Natural killer cell (primary cell): Measurements from ENCODE around the gene CCDC27. TPM values are rescaled to one million over a fixed set of nuclear protein-coding genes. Genes with fewer than 3 reads are reported as not detected.

Experiments
- ATAC-seq, 3 donors: fragments of 150-1000 bp in 2 of 3; fragments of 200-7000 bp in 1 of 3; cut with Tn5 transposase; 1 replicate in 1 of 3; 2 replicates in 2 of 3; pipeline ENCODE4 v1.10.0; 2021; ENCODE audit warnings: mild to moderate bottlenecking in 2 of 3, moderate library complexity in 2 of 3
- DNase-seq, 2 donors: peaks; one replicate each; pipeline versions ENCODE4 v3.0.0 to v3.0.0-alpha.2; 2013 to 2021; ENCODE audit warnings: mixed read lengths in 1 of 2
- H3K27ac ChIP-seq: one replicate; pipeline ENCODE4 v1.5.1; 2013; ENCODE audit warnings: mild to moderate bottlenecking, low read length
- H3K27me3 ChIP-seq: one replicate; pipeline ENCODE4 v1.6.1; 2013; ENCODE audit warnings: low read length; ENCODE audit not compliant: control insufficient read depth, insufficient read depth
- H3K36me3 ChIP-seq: one replicate; pipeline ENCODE4 v1.6.1; 2013; ENCODE audit warnings: low read length; ENCODE audit not compliant: control insufficient read depth, insufficient read depth
- H3K4me1 ChIP-seq: one replicate; pipeline ENCODE4 v1.6.1; 2013; ENCODE audit warnings: low read length; ENCODE audit not compliant: control insufficient read depth, insufficient read depth
- H3K4me3 ChIP-seq: one replicate; pipeline ENCODE4 v1.5.1; 2013; ENCODE audit warnings: low read length
- H3K9me3 ChIP-seq: one replicate; pipeline ENCODE4 v1.6.1; 2013; ENCODE audit warnings: low read length; ENCODE audit not compliant: control insufficient read depth, insufficient read depth
- H3K27ac Mint-ChIP-seq, 2 donors: one replicate each; pipeline ENCODE4 v1.8.0; 2022; ENCODE audit warnings: mild to moderate bottlenecking in 2 of 2, mixed read lengths in 2 of 2, moderate library complexity in 1 of 2
- H3K27me3 Mint-ChIP-seq, 2 donors: one replicate each; pipeline ENCODE4 v1.8.0; 2022; ENCODE audit warnings: low read depth in 2 of 2, mixed read lengths in 2 of 2
- H3K36me3 Mint-ChIP-seq: one replicate; pipeline ENCODE4 v1.8.0; 2022; ENCODE audit warnings: mixed read lengths
- H3K4me1 Mint-ChIP-seq, 2 donors: one replicate each; pipeline ENCODE4 v1.8.0; 2022; ENCODE audit warnings: mixed read lengths in 2 of 2
- H3K4me3 Mint-ChIP-seq: one replicate; pipeline ENCODE4 v1.8.0; 2022; ENCODE audit warnings: mild to moderate bottlenecking, moderate library complexity, mixed read lengths
- H3K9me3 Mint-ChIP-seq, 2 donors: one replicate each; pipeline ENCODE4 v1.8.0; 2022; ENCODE audit warnings: mixed read lengths in 2 of 2
- WGBS: methylation state at CpG from one replicate; pipeline ENCODE4 v1.1.7; 2013; ENCODE audit warnings: missing lambda C conversion rate; ENCODE audit not compliant: insufficient coverage; 5-methylcytosine and 5-hydroxymethylcytosine counted together
- intact Hi-C: fragments of 100-400 bp; cut with micrococcal nuclease; formaldehyde crosslinking; loops from one replicate; pipeline ENCODE4 v1.14.2; 2022
- total RNA-seq, 4 donors: library from RNA; stranded (reverse); fragments of 120-200 nt in 1 of 4; gene quantifications; one replicate each; pipeline versions ENCODE4 v1.2.3 to v1.2.4, GENCODE V29; 2013 to 2022
- TF ChIP-seq, protein P1 (sequence below): fragments of 200-600 bp; IDR thresholded peaks from one replicate; pipeline ENCODE4 v1.8.0; 2022; ENCODE audit warnings: antibody characterized with exemption

CCDC27 gene
- total RNA-seq, 3 donors from 2014 or later (not counting 1 experiment from before 2014, with no cell fraction given) = not detected

- peak overlapping the region in 1 of 2 donors; percentile 65 for H3K27ac Mint-ChIP-seq
- no peaks in the 10 kb centered on the region for H3K27me3 Mint-ChIP-seq
- Histone ChIP-seq H3K27ac (no peak overlapping the region), H3K9me3 (no peaks in the 10 kb centered on the region), H3K36me3 (no peaks in the 10 kb centered on the region), H3K4me1 (peaks cover 5% of the 10 kb centered on the region), H3K27me3 (peaks cover 2% of the 10 kb centered on the region), H3K4me3 (no peak overlapping the region)
- H3K4me1 Mint-ChIP-seq = peaks cover 5 to 10% of the 10 kb centered on the region in 2 donors
- DNase-seq (no peak), ATAC-seq (peak in 1 of 3 donors; percentile 34)
- TF ChIP-seq, protein P1, sequence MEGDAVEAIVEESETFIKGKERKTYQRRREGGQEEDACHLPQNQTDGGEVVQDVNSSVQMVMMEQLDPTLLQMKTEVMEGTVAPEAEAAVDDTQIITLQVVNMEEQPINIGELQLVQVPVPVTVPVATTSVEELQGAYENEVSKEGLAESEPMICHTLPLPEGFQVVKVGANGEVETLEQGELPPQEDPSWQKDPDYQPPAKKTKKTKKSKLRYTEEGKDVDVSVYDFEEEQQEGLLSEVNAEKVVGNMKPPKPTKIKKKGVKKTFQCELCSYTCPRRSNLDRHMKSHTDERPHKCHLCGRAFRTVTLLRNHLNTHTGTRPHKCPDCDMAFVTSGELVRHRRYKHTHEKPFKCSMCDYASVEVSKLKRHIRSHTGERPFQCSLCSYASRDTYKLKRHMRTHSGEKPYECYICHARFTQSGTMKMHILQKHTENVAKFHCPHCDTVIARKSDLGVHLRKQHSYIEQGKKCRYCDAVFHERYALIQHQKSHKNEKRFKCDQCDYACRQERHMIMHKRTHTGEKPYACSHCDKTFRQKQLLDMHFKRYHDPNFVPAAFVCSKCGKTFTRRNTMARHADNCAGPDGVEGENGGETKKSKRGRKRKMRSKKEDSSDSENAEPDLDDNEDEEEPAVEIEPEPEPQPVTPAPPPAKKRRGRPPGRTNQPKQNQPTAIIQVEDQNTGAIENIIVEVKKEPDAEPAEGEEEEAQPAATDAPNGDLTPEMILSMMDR = no peak
- intact Hi-C loops = no loop called here
- H3K36me3 Mint-ChIP-seq = no peaks in the 10 kb centered on the region
- H3K4me3 Mint-ChIP-seq = peak overlapping the region; percentile 49
- H3K9me3 Mint-ChIP-seq = no peaks in the 10 kb centered on the region
- WGBS = 31% methylated on average over 28 of the region's 28 CpGs
Observed at GRCh38 chr1:3703786-3704371, 48.4 kb upstream of the CCDC27 start.

DNA sequence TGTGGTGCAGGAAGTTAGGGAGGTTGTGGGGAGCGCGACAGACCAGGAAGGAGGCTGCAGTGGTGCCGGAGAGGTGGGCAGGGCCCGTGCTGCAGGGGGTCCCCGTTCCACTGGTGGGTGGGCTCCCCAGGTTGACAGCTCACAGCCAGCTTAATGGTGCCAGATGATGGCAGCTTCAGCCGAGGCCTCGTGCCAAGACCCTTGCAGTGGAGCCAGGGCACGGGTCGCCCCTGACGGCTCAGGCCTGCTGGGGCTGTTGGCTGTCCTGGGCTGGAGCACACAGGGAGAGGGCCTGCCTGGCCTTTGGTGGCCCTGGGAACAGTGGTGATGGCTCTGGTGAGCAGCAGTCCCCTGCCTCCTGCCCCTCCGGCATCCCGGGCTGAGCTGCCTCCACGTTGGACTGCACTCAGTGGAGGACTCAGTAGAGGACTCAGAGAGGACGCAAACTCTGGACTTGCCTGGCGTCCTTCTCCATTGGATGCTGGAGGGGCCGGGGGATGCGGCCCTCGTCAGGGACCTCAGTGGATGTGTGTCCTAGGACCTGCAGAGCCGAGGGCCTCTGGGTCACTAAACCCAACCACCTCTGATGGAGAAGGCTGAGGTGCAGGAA lies 46.8 kb upstream of the CCDC27 start:
- H3K27ac ChIP-seq = no peak overlapping the region
- Mint-ChIP-seq H3K36me3 (no peaks in the 10 kb centered on the region), H3K27ac (no peak overlapping the region), H3K9me3 (no peaks in the 10 kb centered on the region), H3K4me1 (peaks cover 5 to 10% of the 10 kb centered on the region in 2 donors), H3K27me3 (no peaks in the 10 kb centered on the region), H3K4me3 (no peak overlapping the region)
- intact Hi-C loops = no loop called here
- no peaks in the 10 kb centered on the region for H3K9me3 ChIP-seq
- TF ChIP-seq, protein P1 = no peak
- no peak overlapping the region for H3K4me3 ChIP-seq
- H3K4me1 ChIP-seq = peaks cover 5% of the 10 kb centered on the region
- peaks cover 2% of the 10 kb centered on the region for H3K27me3 ChIP-seq
- DNase-seq = no peak
- no peaks in the 10 kb centered on the region for H3K36me3 ChIP-seq
- 89% methylated on average over 19 of the region's 19 CpGs for WGBS
- ATAC-seq = no peak

DNA sequence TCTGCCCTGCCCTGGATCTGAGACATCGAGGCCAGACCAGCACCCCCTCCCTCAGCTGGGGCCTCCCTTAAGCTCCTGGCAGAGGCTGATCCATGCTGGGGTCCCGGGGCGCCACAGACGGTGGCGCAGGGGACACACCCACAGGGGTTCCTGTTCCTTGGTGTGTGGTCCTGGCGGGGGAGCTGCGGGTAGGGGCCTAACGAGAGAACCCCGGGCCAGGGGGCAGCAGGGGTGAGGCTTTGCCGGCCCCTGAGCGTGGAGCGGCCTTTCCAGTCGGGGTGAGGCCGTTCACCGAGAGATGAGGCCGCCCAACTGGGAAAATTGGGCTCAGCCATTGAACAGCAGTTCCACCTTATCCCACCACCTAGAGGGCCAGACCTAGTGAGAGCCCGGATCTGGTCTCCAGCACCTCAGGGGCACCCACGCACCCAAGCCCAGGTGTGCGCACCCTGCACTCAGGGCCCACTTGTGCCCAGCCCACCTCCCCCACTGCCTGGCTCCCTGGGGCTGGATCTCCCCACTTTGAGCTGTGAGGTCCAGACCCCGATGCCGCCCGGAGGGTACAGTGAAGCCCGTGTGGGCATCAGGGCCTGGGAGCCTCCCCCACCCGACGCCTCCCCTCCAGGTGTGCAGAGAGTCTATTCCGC lies 45.5 kb upstream of the CCDC27 start:
- 85% methylated on average over 26 of the region's 26 CpGs for WGBS
- intact Hi-C loops = no loop called here

More for the DNA sequence above, 45.5 kb upstream of the CCDC27 start:
- peaks cover 2% of the 10 kb centered on the region for H3K27me3 ChIP-seq
- Mint-ChIP-seq H3K27me3 (no peaks in the 10 kb centered on the region), H3K27ac (no peak overlapping the region), H3K36me3 (no peaks in the 10 kb centered on the region), H3K4me3 (no peak overlapping the region), H3K9me3 (no peaks in the 10 kb centered on the region), H3K4me1 (peaks cover 5 to 10% of the 10 kb centered on the region in 2 donors)
- no peak for ATAC-seq
- DNase-seq = no peak
- no peaks in the 10 kb centered on the region for H3K9me3 ChIP-seq
- H3K27ac ChIP-seq = no peak overlapping the region
- peaks cover 5% of the 10 kb centered on the region for H3K4me1 ChIP-seq
- no peak overlapping the region for H3K4me3 ChIP-seq
- TF ChIP-seq, protein P1 = no peak
- H3K36me3 ChIP-seq = no peaks in the 10 kb centered on the region
